ENCODE data around the gene ZNF629.
"Not testable (repeated sequence)": the region's sequence is repeated elsewhere in the genome, so short reads cannot be mapped to it uniquely, and the experiment has no call there.

ZNF629 gene

GRCh38 chr16:30786936-30787612, at the start of gene ZNF629:
Gene ZNF629 (minus strand): TSS chr16:30787205. CDS start chr16:30784482, 2,723 bp downstream.
- DNase-seq (ENCODE audit: low read depth, low spot score) = peak; percentile 77

DNA sequence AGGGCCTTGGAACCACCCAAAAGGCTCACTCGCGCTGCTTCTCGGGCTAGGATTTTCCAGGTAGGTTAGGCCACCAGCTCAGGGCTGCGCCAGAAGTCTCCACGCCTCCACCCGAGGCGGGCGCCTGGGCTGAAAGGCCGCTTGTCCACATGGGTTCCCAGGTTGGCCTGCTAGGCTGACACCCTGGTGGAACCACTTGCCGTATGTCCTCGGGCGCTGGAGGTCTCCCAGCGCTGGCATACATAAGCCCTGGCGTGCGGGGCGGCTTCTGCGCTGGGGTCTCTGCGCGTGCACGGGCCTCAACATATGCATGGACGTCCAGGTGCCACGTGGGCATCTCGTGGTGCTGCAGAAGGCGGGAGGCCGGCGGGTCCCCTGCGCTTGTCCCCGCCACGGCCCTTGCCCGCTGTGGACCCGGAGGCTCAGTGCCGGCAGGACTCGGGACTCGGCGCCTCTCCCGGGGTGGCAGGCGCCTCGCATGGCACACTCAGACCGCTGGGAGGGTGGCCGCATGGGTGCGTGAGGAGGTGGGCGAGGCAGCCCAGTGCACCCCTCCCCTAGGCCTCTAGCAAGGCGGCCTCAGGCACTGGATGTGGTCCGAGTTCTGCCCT, 47.2 kb upstream of the ZNF629 start:
- DNase-seq (ENCODE audit: low read depth, low spot score) = no peak

- no peak for DNase-seq (ENCODE audit: low read depth, low spot score)
Measured at GRCh38 chr16:30830072-30830417, 43.0 kb upstream of the ZNF629 start.

GRCh38 chr16:30829130-30830071, 42.4 kb upstream of the ZNF629 start:
- no peak for DNase-seq (ENCODE audit: low read depth, low spot score)

- DNase-seq (ENCODE audit: low read depth, low spot score) = no peak
Measured at GRCh38 chr16:30821891-30822290, 34.9 kb upstream of the ZNF629 start.

DNA sequence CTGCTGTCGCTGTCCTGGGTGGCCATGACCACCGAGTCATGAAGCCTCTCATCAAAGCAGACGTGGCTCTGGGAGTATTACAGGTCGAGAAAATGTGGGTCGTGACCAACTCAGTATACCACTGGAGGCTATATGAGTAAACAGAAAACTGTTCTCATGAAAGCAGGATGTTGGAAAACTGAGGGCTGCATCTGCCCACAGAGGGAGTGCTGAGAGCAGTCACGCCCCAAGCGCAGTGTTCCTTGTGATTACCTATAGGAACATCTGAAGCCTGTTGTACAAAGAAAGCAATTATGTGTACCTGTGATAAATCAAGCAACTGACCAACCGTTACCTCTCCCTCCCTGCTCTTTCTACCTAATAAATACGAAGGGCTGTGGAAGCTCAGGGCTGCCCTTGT, 34.4 kb upstream of the ZNF629 start:
- DNase-seq (ENCODE audit: low read depth, low spot score) = not testable (repeated sequence)

GRCh38 chr16:30820952-30821421, 34.0 kb upstream of the ZNF629 start:
- no peak for DNase-seq (ENCODE audit: low read depth, low spot score)

DNA sequence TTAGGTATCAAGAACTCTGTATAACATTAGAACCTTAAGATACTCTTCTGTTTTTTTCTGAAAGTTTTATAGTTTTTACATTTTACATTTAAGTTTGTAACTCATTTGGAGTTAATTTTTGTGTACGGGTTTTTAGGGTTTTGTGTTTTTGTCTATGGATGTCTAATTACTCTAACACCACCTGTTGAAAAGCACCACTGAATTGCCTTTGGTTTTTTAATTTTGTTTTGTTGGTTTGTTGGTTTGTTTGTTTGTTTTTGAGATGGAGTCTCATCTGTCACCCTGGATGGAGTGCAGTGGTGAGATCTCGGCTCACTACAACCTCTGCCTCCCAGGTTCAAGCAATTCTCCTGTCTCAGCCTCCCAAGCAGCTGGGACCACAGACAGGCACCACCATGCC, 29.8 kb upstream of the ZNF629 start:
- DNase-seq (ENCODE audit: low read depth, low spot score) = no peak

DNA sequence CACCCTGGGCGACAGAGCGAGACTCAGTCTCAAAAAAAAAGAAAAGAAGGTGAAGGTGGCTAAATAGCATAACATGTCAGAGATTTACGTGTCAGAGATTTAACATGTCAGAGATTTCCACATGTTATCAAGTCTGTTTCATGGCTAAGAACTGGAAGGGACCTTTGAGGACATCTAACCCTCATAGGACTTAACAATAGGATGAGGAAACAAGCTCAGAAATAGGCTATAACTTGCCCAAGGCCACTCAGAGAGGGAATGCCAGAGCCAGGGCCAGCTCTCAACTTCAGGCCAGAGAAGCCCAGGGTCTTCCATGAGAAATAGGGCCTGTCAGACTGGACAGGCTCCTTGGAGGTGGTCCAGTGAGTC, 26.8 kb upstream of the ZNF629 start:
- no peak for DNase-seq (ENCODE audit: low read depth, low spot score)

DNA sequence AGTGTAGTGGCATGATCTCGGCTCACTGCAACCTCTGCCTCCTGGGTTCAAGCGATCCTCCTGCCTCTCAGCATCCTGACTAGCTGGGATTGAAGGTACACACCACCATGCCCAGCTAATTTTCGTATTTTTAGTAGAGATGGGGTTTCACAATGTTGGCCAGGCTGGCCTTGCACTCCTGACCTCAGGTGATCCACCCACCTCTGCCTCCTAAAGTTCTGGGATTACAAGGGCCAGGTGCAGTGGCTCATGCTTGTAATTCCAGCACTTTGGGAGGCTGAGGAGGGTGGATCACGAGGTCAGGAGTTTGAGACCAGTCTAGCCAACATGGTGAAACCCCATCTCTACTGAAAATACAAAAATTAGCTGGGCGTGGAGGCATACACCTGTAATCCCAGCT, 22.7 kb upstream of the ZNF629 start:
- not testable (repeated sequence) for DNase-seq (ENCODE audit: low read depth, low spot score)

DNA sequence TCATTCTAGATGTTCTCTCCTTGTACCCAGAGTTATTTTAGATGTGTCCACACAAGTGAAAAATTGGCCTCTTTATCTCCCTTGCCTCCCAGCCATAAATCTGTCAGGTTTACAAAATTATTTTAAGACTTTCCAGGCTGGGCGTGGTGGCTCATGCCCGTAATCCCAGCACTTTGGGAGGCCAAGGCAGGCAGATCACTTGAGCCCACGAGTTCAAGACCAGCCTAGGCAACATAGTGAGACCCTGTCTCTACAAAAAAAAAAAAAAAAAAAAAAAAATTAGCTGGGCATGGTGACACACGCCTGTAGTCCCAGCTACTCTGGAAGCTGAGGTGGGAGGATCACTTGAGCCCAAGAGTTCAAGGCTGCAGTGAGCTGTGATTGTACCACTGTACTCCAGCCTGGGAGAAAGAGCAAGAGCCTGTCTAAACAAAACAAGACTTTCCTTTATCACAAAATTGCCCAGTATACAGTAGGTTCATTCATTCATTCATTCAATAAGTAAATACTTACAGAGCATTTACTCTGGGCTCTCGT, 22.0 kb upstream of the ZNF629 start:
- not testable (repeated sequence) for DNase-seq (ENCODE audit: low read depth, low spot score)

GRCh38 chr16:30808146-30808545, 21.1 kb upstream of the ZNF629 start:
- DNase-seq (ENCODE audit: low read depth, low spot score) = no peak

GRCh38 chr16:30805370-30806169, 18.6 kb upstream of the ZNF629 start:
- DNase-seq (ENCODE audit: low read depth, low spot score) = peak; percentile 85

GRCh38 chr16:30805056-30805369, 18.0 kb upstream of the ZNF629 start:
- DNase-seq (ENCODE audit: low read depth, low spot score) = no peak

DNA sequence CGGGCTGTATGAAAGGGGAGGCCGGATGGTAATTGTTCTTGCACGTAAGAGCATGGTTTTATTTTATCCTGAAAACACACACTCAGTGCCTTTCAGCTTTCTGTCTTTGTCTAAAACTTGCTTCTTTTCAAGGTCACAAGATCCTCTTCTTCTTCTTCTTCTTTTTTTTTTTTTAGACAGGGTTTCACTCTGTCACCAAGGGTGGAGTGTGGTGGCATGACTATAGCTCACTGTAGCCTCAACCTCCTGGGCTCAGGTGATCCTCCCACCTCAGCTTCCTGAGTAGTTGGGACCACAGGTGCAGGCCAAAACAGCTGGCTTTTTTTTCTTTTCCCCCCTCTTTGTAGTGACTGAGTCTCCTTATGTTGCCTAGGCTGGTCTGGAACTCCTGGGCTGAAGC, 15.9 kb upstream of the ZNF629 start:
- no peak for DNase-seq (ENCODE audit: low read depth, low spot score)

- no peak for DNase-seq (ENCODE audit: low read depth, low spot score)
Measured at GRCh38 chr16:30797670-30798309, 10.8 kb upstream of the ZNF629 start.

DNA sequence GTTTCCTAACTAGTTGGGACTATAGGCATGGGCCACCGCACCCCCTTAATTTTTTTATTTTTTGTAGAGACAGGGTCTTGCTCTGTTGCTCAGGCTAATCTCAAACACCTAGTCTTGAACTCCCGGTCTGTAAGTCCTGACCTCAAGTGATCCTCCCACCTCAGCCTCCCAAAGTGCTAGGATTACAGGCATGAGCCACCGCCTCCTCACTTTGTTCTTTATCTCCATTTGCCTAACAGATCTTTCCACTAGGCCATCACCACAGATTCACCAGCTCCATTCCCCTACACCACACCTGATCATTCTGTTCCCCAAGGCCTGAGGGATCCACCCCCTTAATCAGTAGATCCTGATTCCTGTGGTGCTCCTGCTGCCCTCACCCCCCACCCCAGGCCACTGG, 7.6 kb upstream of the ZNF629 start:
- no peak for DNase-seq (ENCODE audit: low read depth, low spot score)

- DNase-seq (ENCODE audit: low read depth, low spot score) = no peak
Measured at GRCh38 chr16:30793508-30794069, 6.6 kb upstream of the ZNF629 start.

- no peak for DNase-seq (ENCODE audit: low read depth, low spot score)
Measured at GRCh38 chr16:30787613-30788378, 791 bp upstream of the ZNF629 start.

Measured in ELF-1 (cell line).